ENCODE measurements around the gene SLC2A9.

SLC2A9 gene

DNA sequence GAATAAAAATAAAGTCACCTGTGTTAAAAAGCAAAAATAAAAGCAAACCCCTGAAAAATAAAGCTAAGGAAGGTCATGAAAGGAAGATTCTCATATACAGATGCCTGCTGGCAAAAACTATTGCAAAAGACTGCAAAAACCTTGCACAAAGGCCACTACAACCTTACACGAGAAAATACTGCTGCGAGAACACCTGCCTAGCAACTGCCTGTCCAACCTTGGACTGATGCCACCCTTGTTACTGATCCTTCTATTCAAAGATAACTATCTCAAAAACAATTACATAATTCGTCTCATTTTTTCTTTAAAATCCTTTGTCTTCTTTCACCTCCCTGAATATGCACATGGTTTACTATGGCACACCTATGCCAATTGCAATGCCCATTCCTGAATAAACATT lies 49.6 kb downstream of the SLC2A9 start:
- H3K4me3 ChIP-seq (ENCODE audit: low read depth, low read length): no peak overlapping the region
- no peaks in the 10 kb centered on the region for H3K36me3 ChIP-seq
- H3K9me3 ChIP-seq: no peaks in the 10 kb centered on the region
- DNase-seq: no peak
- TF ChIP-seq, protein P1, sequence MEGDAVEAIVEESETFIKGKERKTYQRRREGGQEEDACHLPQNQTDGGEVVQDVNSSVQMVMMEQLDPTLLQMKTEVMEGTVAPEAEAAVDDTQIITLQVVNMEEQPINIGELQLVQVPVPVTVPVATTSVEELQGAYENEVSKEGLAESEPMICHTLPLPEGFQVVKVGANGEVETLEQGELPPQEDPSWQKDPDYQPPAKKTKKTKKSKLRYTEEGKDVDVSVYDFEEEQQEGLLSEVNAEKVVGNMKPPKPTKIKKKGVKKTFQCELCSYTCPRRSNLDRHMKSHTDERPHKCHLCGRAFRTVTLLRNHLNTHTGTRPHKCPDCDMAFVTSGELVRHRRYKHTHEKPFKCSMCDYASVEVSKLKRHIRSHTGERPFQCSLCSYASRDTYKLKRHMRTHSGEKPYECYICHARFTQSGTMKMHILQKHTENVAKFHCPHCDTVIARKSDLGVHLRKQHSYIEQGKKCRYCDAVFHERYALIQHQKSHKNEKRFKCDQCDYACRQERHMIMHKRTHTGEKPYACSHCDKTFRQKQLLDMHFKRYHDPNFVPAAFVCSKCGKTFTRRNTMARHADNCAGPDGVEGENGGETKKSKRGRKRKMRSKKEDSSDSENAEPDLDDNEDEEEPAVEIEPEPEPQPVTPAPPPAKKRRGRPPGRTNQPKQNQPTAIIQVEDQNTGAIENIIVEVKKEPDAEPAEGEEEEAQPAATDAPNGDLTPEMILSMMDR (IDR thresholded peaks at IDR 0.05; ENCODE audit: low read depth, low read length): no peak
- 0 out of 2 replicates have a peak, but pooled peaks cover under 1% of the 10 kb centered on the region for H3K27me3 ChIP-seq
- H3K4me1 ChIP-seq: no peaks in the 10 kb centered on the region

DNA sequence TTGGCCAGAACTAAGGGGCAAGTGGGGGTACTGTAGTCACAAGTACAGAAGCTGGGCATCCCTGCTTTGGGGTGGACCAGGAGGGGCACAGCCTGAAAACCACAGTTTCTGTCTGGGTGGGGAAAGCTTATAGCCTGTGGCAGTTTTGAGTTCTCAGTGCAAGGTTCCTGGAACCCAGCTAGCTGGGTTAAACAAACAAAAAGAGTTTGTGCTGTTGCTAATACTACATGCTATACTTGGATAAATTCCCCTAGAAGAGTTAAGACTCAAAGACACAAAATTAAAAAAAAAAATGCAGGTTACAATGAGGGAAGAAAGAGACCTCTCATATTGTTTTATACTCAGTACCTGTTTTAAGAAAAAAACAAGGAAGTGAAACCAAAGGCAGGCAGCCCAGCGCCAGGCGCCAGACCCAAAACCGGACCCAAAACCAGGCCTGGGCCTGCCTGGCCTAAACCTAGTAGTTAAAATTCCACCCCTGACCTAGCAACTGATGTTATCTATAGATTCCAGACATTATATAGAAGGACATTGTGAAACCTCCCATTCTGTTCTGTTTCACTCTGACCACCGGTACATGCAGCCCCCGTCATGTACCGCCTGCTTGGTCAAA lies 50.8 kb downstream of the SLC2A9 start:
- H3K4me3 ChIP-seq (ENCODE audit: low read depth, low read length): no peak overlapping the region
- 0 out of 2 replicates have a peak, but pooled peaks cover 6% of the 10 kb centered on the region for H3K27me3 ChIP-seq
- no peaks in the 10 kb centered on the region for H3K36me3 ChIP-seq
- no peak for DNase-seq
- TF ChIP-seq, protein P1 (IDR thresholded peaks at IDR 0.05; ENCODE audit: low read depth, low read length): no peak
- H3K4me1 ChIP-seq: no peaks in the 10 kb centered on the region
- H3K9me3 ChIP-seq: no peaks in the 10 kb centered on the region

DNA sequence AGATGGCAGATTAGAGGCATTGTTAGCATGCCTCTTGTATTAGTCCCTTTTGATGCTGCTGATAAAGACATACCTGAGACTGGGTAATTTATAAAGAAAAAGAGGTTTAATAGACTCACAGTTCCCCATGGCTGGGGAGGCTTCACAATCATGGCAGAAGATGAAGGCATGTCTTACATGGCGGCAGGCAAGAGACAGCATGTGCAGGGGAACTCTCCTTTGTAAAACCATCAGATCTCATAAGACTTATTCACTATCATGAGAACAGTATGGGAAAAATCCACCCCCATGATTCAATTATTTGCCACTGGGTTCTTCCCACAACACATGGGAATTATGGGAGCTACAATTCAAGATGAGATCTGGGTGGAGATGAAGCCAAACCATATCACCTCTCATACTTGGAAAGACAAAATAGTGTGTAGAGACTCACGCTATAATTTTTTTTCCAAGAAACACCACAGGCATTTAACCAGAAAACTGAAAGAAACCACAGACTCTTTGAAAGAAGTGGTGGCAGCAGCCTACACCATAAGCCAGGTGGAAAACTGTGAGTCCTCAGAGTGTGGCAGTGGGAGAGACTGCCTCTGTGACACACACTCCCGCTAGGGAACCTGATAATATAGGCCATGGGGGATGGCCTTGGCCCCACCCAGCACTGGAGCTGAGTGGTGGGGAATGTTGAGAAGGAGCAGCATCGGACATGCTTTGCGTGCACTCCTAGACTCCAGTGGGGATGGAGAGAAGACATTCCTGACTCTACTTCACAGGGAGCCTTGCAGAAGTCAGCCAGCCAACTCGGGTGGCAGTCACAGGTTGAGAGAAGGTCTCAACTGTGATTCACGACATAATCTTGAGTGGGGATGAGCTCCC lies 51.5 kb downstream of the SLC2A9 start:
- Histone ChIP-seq H3K36me3 (no peaks in the 10 kb centered on the region), H3K4me3 (ENCODE audit: low read depth, low read length) (no peak overlapping the region), H3K27me3 (0 out of 2 replicates have a peak, but pooled peaks cover 9% of the 10 kb centered on the region), H3K9me3 (no peaks in the 10 kb centered on the region), H3K4me1 (no peaks in the 10 kb centered on the region)
- DNase-seq: no peak
- TF ChIP-seq, protein P1 (IDR thresholded peaks at IDR 0.05; ENCODE audit: low read depth, low read length): no peak

DNA sequence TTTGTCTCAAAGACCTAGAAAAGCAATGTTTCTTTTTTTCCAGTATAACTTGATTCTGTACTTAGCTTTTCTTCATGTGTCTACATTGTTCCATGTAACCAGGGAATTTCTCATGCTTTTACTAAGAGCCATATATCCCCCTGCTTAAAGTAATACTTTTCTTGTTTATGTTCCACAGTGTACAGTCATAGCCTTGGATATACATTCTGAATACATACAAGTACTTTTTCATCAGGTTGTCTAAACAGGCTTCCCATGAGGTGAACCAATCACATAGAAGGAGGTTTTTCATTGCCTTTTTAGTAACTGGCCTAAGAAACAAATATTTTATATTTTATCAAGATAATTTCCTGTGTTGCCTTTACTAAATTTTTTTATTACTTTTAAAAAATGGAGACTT lies 52.8 kb downstream of the SLC2A9 start:
- DNase-seq: no peak
- Histone ChIP-seq H3K9me3 (no peaks in the 10 kb centered on the region), H3K36me3 (no peaks in the 10 kb centered on the region), H3K27me3 (0 out of 2 replicates have a peak, but pooled peaks cover 9% of the 10 kb centered on the region), H3K4me3 (ENCODE audit: low read depth, low read length) (no peak overlapping the region), H3K4me1 (no peaks in the 10 kb centered on the region)
- TF ChIP-seq, protein P1 (IDR thresholded peaks at IDR 0.05; ENCODE audit: low read depth, low read length): no peak

DNA sequence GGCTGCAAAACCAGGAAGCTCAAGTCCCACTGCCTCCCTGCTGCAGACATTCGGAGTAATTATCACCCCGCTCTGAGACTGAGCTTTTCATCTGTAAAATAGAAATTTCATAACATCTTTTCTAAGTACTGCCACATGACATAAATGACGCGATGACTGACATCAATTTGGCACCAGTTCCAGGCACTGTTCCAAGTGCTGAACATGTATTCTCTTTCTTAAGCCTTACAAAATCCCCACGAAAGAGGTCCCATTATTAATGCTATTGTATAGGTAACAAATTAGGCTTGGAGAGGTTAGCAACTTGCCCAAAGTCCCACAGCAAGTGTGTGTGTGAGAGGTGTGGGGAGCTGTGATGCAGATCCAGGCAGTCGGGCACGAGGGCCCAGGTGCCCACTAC lies 56.4 kb downstream of the SLC2A9 start:
- Histone ChIP-seq H3K9me3 (no peaks in the 10 kb centered on the region), H3K27me3 (0 out of 2 replicates have a peak, but pooled peaks cover 9% of the 10 kb centered on the region), H3K36me3 (no peaks in the 10 kb centered on the region), H3K4me1 (no peaks in the 10 kb centered on the region), H3K4me3 (ENCODE audit: low read depth, low read length) (no peak overlapping the region)
- TF ChIP-seq, protein P1 (IDR thresholded peaks at IDR 0.05; ENCODE audit: low read depth, low read length): no peak
- DNase-seq: no peak

DNA sequence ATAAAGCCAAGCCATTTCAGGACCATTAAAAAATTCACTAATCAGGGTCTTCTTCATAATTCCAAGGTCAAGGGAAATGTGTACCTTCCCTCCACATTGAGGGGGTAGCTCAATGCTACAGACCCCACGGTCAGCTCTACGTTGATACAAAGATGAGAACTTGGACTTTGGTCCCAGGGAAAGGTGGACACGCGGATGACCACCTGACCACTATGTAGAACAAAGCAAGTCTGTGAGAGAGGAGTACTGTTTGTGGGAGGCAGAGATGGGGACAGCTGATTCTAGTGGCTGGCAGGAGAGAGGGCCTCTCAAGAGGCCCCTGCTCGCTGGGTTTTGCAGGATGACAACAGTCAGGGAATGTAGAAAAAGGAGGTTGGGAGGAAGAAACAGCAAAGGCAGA lies 58.0 kb downstream of the SLC2A9 start:
- TF ChIP-seq, protein P1 (IDR thresholded peaks at IDR 0.05; ENCODE audit: low read depth, low read length): no peak
- Histone ChIP-seq H3K4me1 (no peaks in the 10 kb centered on the region), H3K9me3 (no peaks in the 10 kb centered on the region), H3K27me3 (0 out of 2 replicates have a peak, but pooled peaks cover 9% of the 10 kb centered on the region), H3K4me3 (ENCODE audit: low read depth, low read length) (no peak overlapping the region), H3K36me3 (no peaks in the 10 kb centered on the region)
- DNase-seq: no peak

Data from BE2C (cell line).